ENCODE measurements around the gene NLRP6. TPM values are rescaled to one million over a fixed set of nuclear protein-coding genes. Genes with fewer than 3 reads are reported as not detected.
"Not testable (repeated sequence)": the region's sequence is repeated elsewhere in the genome, so short reads cannot be mapped to it uniquely, and the experiment has no call there.

The NLRP6 gene
- total RNA-seq, 4 donors from 2014 or later, result 0.13 to 0.73 (median 0.28) TPM

- Histone ChIP-seq H3K9me3 (no peaks in the 10 kb centered on the region), H3K36me3 (peaks cover 0 to 3% of the 10 kb centered on the region in 2 donors), H3K4me3 (replicated peaks in 1 of 3) (peak overlapping the region in 1 of 3 donors; percentile 41), H3K4me1 (peaks cover 0 to 15% of the 10 kb centered on the region in 2 donors), H3K27me3 (no peaks in the 10 kb centered on the region), H3K27ac (peak overlapping the region; percentile 51 to 88 (median 71))
- intact Hi-C loops (cut with DNase I), result loop anchor here (5.0 kb wide), 1 partner anchor 37 kb away; no protein-coding TSS in a partner anchor
- TF ChIP-seq POLR2A (IDR thresholded peaks at IDR 0.05), result no peak
- no peak for TF ChIP-seq CTCF (IDR thresholded peaks at IDR 0.05)
- DNase-seq, result no peak
- 69 to 79% methylated on average over 8 to 9 of the region's 9 CpGs for WGBS, 2 donors
Measured at GRCh38 chr11:315051-315481, 36.9 kb downstream of the NLRP6 start.

- WGBS, 2 donors, result 38% methylated on average over 19 of the region's 32 CpGs; no CpG with 5 or more reads in 1 of the 2 donors
- TF ChIP-seq POLR2A (IDR thresholded peaks at IDR 0.05) (no peak), CTCF (IDR thresholded peaks at IDR 0.05) (no peak)
- peak in 1 of 2 donors; percentile 1 for DNase-seq
- H3K36me3 ChIP-seq, result peaks cover 0 to 3% of the 10 kb centered on the region in 2 donors
- no peaks in the 10 kb centered on the region for H3K27me3 ChIP-seq
- peak overlapping the region; percentile 51 to 88 (median 71) for H3K27ac ChIP-seq
- no peaks in the 10 kb centered on the region for H3K9me3 ChIP-seq
- H3K4me1 ChIP-seq, result peaks cover 0 to 15% of the 10 kb centered on the region in 2 donors
- peak overlapping the region in 1 of 3 donors; percentile 41 for H3K4me3 ChIP-seq (replicated peaks in 1 of 3)
- intact Hi-C loops (cut with DNase I), result loop anchor here (5.0 kb wide), 1 partner anchor 37 kb away; no protein-coding TSS in a partner anchor
Measured at GRCh38 chr11:315516-315994, 37.3 kb downstream of the NLRP6 start.

GRCh38 chr11:316031-316701, 38.0 kb downstream of the NLRP6 start:
- peaks cover 0 to 15% of the 10 kb centered on the region in 2 donors for H3K4me1 ChIP-seq
- intact Hi-C loops (cut with DNase I), result loop anchor here (5.0 kb wide), 1 partner anchor 36 kb away; no protein-coding TSS in a partner anchor
- peak overlapping the region; percentile 51 to 88 (median 71) for H3K27ac ChIP-seq
- no peaks in the 10 kb centered on the region for H3K27me3 ChIP-seq
- peak overlapping the region in 1 of 3 donors; percentile 41 for H3K4me3 ChIP-seq (replicated peaks in 1 of 3)
- 24 to 38% methylated on average over 27 to 29 of the region's 64 CpGs for WGBS, 2 donors
- H3K9me3 ChIP-seq, result no peaks in the 10 kb centered on the region
- TF ChIP-seq POLR2A (IDR thresholded peaks at IDR 0.05) (no peak), CTCF (IDR thresholded peaks at IDR 0.05) (no peak)
- peaks cover 0 to 3% of the 10 kb centered on the region in 2 donors for H3K36me3 ChIP-seq
- peak in 1 of 2 donors; percentile 20 for DNase-seq

GRCh38 chr11:316891-317301, 38.7 kb downstream of the NLRP6 start:
- no peak for DNase-seq
- Histone ChIP-seq H3K27ac (peak overlapping the region in 2 of 3 donors; percentile 71 to 88), H3K9me3 (no peaks in the 10 kb centered on the region), H3K36me3 (peaks cover 0 to 3% of the 10 kb centered on the region in 2 donors), H3K27me3 (no peaks in the 10 kb centered on the region), H3K4me1 (peaks cover 0 to 15% of the 10 kb centered on the region in 2 donors), H3K4me3 (replicated peaks in 1 of 3) (no peak overlapping the region)
- 65 to 73% methylated on average over 7 of the region's 7 CpGs for WGBS, 2 donors
- TF ChIP-seq CTCF (IDR thresholded peaks at IDR 0.05) (no peak), POLR2A (IDR thresholded peaks at IDR 0.05) (no peak)
- intact Hi-C loops (cut with DNase I), result loop anchor here (5.0 kb wide), 1 partner anchor 35 kb away; no protein-coding TSS in a partner anchor

GRCh38 chr11:317668-318404, 39.6 kb downstream of the NLRP6 start:
- intact Hi-C loops (cut with DNase I), result loop anchor here (5.0 kb wide), 1 partner anchor 34 kb away; no protein-coding TSS in a partner anchor
- 54 to 62% methylated on average over 5 to 7 of the region's 30 CpGs for WGBS, 2 donors
- not testable (repeated sequence) for H3K9me3 ChIP-seq; H3K36me3 ChIP-seq; H3K4me3 ChIP-seq (replicated peaks in 1 of 3); DNase-seq; H3K27me3 ChIP-seq
- peaks cover 0 to 17% of the 10 kb centered on the region in 2 donors for H3K4me1 ChIP-seq
- peak overlapping the region; percentile 15 to 88 (median 71) for H3K27ac ChIP-seq

GRCh38 chr11:318405-319120, 40.4 kb downstream of the NLRP6 start:
- H3K4me3 ChIP-seq (replicated peaks in 1 of 3), result peak overlapping the region in 1 of 3 donors; percentile 44
- H3K27ac ChIP-seq, result peak overlapping the region; percentile 81 to 94 (median 88)
- H3K4me1 ChIP-seq, result peaks cover 0 to 11% of the 10 kb centered on the region in 2 donors
- H3K9me3 ChIP-seq, H3K36me3 ChIP-seq, DNase-seq, H3K27me3 ChIP-seq: not testable (repeated sequence)
- WGBS, 2 donors, result no CpG with 5 or more reads among the region's 79 CpGs
- intact Hi-C loops (cut with DNase I), result loop anchor here (5.0 kb wide), 1 partner anchor 34 kb away; no protein-coding TSS in a partner anchor

- not testable (repeated sequence) for H3K36me3 ChIP-seq, H3K27me3 ChIP-seq, DNase-seq, H3K9me3 ChIP-seq
- 26 to 32% methylated on average over 11 of the region's 29 CpGs for WGBS, 2 donors
- peaks cover under 1 to 18% of the 10 kb centered on the region in 2 donors for H3K4me1 ChIP-seq
- H3K27ac ChIP-seq, result peak overlapping the region; percentile 81 to 94 (median 88)
- peak overlapping the region in 2 of 3 donors; percentile 36 to 44 for H3K4me3 ChIP-seq (replicated peaks in 1 of 3)
- intact Hi-C loops (cut with DNase I), result loop anchor here (5.0 kb wide), 1 partner anchor 33 kb away; no protein-coding TSS in a partner anchor
Measured at GRCh38 chr11:319121-319887, 41.1 kb downstream of the NLRP6 start.
